Liver (tissue), 9 donors: Measurements from ENCODE around the gene NPTX2. TPM values are rescaled to one million over a fixed set of nuclear protein-coding genes. Genes with fewer than 3 reads are reported as not detected.

Experiments
- DNase-seq: peaks from one replicate; pipeline ENCODE4 v3.0.0-alpha.2; 2017; ENCODE audit warnings: low spot score
- H3K27ac ChIP-seq, 2 donors: one replicate each; pipeline ENCODE4 v1.7.0; 2013; ENCODE audit warnings: inconsistent platforms in 2 of 2, low read length in 2 of 2, control low read depth in 1 of 2, low read depth in 1 of 2, mild to moderate bottlenecking in 1 of 2
- H3K27me3 ChIP-seq, 4 donors: one replicate each; pipeline versions ENCODE4 v1.6.1 to v1.7.0; 2013; ENCODE audit warnings: low read length in 3 of 4, inconsistent platforms in 1 of 4, mild to moderate bottlenecking in 1 of 4, moderate library complexity in 1 of 4; ENCODE audit not compliant: control insufficient read depth in 4 of 4, insufficient read depth in 4 of 4
- H3K36me3 ChIP-seq, 4 donors: one replicate each; pipeline versions ENCODE4 v1.6.1 to v1.7.0; 2013; ENCODE audit warnings: low read length in 3 of 4, mild to moderate bottlenecking in 3 of 4, low read depth in 1 of 4, moderate library complexity in 1 of 4; ENCODE audit not compliant: control insufficient read depth in 4 of 4, insufficient read depth in 3 of 4
- H3K4me1 ChIP-seq, 4 donors: one replicate each; pipeline versions ENCODE4 v1.6.1 to v1.7.0; 2013; ENCODE audit warnings: low read length in 3 of 4, mild to moderate bottlenecking in 3 of 4, moderate library complexity in 1 of 4; ENCODE audit not compliant: control insufficient read depth in 4 of 4, insufficient read depth in 4 of 4
- H3K4me3 ChIP-seq, 3 donors: one replicate each; pipeline versions ENCODE4 v1.6.1 to v1.7.0; 2013; ENCODE audit warnings: low read length in 3 of 3, control low read depth in 1 of 3, low read depth in 1 of 3, mild to moderate bottlenecking in 1 of 3
- H3K9ac ChIP-seq, 2 donors: one replicate each; pipeline ENCODE4 v1.7.0; 2013; ENCODE audit warnings: low read length in 2 of 2, mild to moderate bottlenecking in 2 of 2, moderate library complexity in 2 of 2, control low read depth in 1 of 2, low read depth in 1 of 2
- H3K9me3 ChIP-seq, 4 donors: one replicate each; pipeline versions ENCODE4 v1.6.1 to v1.7.0; 2013; ENCODE audit warnings: low read length in 3 of 4; ENCODE audit not compliant: control insufficient read depth in 4 of 4
- CTCF ChIP-seq: fragments of 150-350 bp; IDR thresholded peaks from 2 replicates; pipeline ENCODE4 v1.5.1; 2017; ENCODE audit warnings: improper control_type of control experiment, low read depth, low read length; ENCODE audit not compliant: missing input control
- EGR1 ChIP-seq, 2 donors: IDR thresholded peaks; 2 replicates each; pipeline ENCODE4 v1.6.1; 2016 to 2018; ENCODE audit warnings: antibody characterized with exemption in 2 of 2, low read depth in 2 of 2
- FOXA1 ChIP-seq: IDR thresholded peaks from 2 replicates; pipeline ENCODE4 v1.6.1; 2016; ENCODE audit warnings: antibody characterized with exemption
- FOXA2 ChIP-seq: IDR thresholded peaks from 2 replicates; pipeline ENCODE4 v1.6.1; 2016; ENCODE audit warnings: antibody characterized with exemption
- GABPA ChIP-seq, 2 donors: IDR thresholded peaks in 1 of 2; conservative IDR thresholded peaks in 1 of 2; 2 replicates each; pipeline ENCODE4 v1.6.1; 2016; ENCODE audit warnings: antibody characterized with exemption in 2 of 2, mild to moderate bottlenecking in 1 of 2, moderate library complexity in 1 of 2
- HNF4A ChIP-seq, 2 donors: conservative IDR thresholded peaks; 2 replicates each; pipeline ENCODE4 v1.6.1; 2016; ENCODE audit warnings: antibody characterized with exemption in 2 of 2, mild to moderate bottlenecking in 2 of 2
- HNF4G ChIP-seq: IDR thresholded peaks from 2 replicates; pipeline ENCODE4 v1.6.1; 2016; ENCODE audit warnings: antibody characterized with exemption
- JUND ChIP-seq, 2 donors: IDR thresholded peaks; 2 replicates each; pipeline ENCODE4 v1.6.1; 2016; ENCODE audit warnings: antibody characterized with exemption in 2 of 2
- NR2F2 ChIP-seq: IDR thresholded peaks from 2 replicates; pipeline ENCODE4 v1.6.1; 2016; ENCODE audit warnings: antibody characterized with exemption
- RAD21 ChIP-seq, 2 donors: IDR thresholded peaks; 2 replicates each; pipeline ENCODE4 v1.6.1; 2016; ENCODE audit warnings: antibody characterized with exemption in 2 of 2, mild to moderate bottlenecking in 2 of 2
- REST ChIP-seq: IDR thresholded peaks from 2 replicates; pipeline ENCODE4 v1.6.1; 2016; ENCODE audit warnings: antibody characterized with exemption, mild to moderate bottlenecking
- RXRA ChIP-seq, 2 donors: IDR thresholded peaks; 2 replicates each; pipeline ENCODE4 v1.6.1; 2017 to 2018; ENCODE audit warnings: antibody characterized with exemption in 2 of 2, mild to moderate bottlenecking in 1 of 2
- SP1 ChIP-seq: IDR thresholded peaks from 2 replicates; pipeline ENCODE4 v1.6.1; 2018; ENCODE audit warnings: antibody characterized with exemption, mild to moderate bottlenecking
- TAF1 ChIP-seq: conservative IDR thresholded peaks from 2 replicates; pipeline ENCODE4 v1.6.1; 2016; ENCODE audit warnings: antibody characterized with exemption, mild to moderate bottlenecking
- YY1 ChIP-seq: IDR thresholded peaks from 2 replicates; pipeline ENCODE4 v1.6.1; 2016; ENCODE audit warnings: antibody characterized with exemption, mild to moderate bottlenecking
- WGBS: extraction: QIAGEN DNeasy Blood & Tissue Kit; methylation state at CpG from one replicate; pipeline ENCODE4 v1.1.7; 2013; 5-methylcytosine and 5-hydroxymethylcytosine counted together
- polyA plus RNA-seq, 2 donors: library from polyadenylated mRNA; stranded (reverse) in 1 of 2; unstranded in 1 of 2; fragments of 200-250 nt in 1 of 2; fragments of >200 nt in 1 of 2; fragmentation: Nextera tagmentation in 1 of 2; extraction: Ambion mirVana in 1 of 2; gene quantifications; one replicate each; pipeline versions ENCODE4 v1.2.1 to v1.2.3, GENCODE V29; 2013 to 2015
- total RNA-seq, 2 donors: library from RNA; depleted of rRNA; stranded (reverse); fragments of >200 nt; gene quantifications; one replicate each; pipeline ENCODE4 v1.2.3, GENCODE V29; 2014
- TF ChIP-seq, protein P1 (sequence below): IDR thresholded peaks from 2 replicates; pipeline ENCODE4 v1.6.1; 2016; ENCODE audit warnings: antibody characterized with exemption
- TF ChIP-seq, protein P2 (sequence below): IDR thresholded peaks from 2 replicates; pipeline ENCODE4 v1.6.1; 2016; ENCODE audit warnings: antibody characterized with exemption
- TF ChIP-seq, protein P3 (sequence below): IDR thresholded peaks from 2 replicates; pipeline ENCODE4 v1.6.1; 2016; ENCODE audit warnings: antibody characterized with exemption
- donor health status: healthy.
- donor health status: healthy.
- donor health status: healthy.
- donor health status: healthy.
- donor health status: healthy.

Gene NPTX2
- total and polyA plus RNA-seq, 4 donors, result 0.09 to 1.5 (median 0.58) TPM

- no peak overlapping the region for H3K27ac ChIP-seq
- 59% methylated on average over 3 of the region's 3 CpGs for WGBS
Observed at GRCh38 chr7:98630770-98631169, 13.7 kb downstream of the NPTX2 start.

DNA sequence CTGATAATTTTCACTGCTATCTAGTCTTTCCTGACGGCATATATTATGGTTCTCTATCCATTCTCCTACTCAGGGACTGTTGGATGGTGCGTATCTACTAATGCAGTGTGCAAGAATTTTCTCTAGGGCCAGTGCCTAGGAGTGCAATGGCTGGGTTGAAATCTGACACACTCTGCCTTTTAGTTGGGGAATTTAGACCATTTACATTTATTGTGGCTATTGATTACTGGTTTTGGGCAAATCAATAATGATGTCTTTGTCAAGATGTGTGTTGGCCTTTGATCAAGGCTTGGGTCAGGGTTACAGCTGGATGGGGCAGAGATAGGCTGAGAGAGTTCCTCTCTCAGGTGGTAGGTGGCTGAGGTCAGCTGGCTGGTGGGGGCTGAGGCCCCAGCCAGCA, 21.8 kb downstream of the NPTX2 start:
- peaks cover 0 to 6% (median 0%) of the 10 kb centered on the region in 4 donors for H3K27me3 ChIP-seq
- TF ChIP-seq NR2F2 (no peak), SP1 (no peak), CTCF (no peak), RXRA (IDR thresholded peaks at IDR 0.05) (no peak), TAF1 (no peak), RAD21 (IDR thresholded peaks at IDR 0.05) (no peak), YY1 (no peak), FOXA1 (no peak), REST (no peak), HNF4G (no peak), FOXA2 (no peak), GABPA (IDR thresholded peaks at IDR 0.05 in 1 of 2, conservative IDR thresholded peaks at IDR 0.05 in 1 of 2) (no peak), EGR1 (IDR thresholded peaks at IDR 0.05; ENCODE audit: low read depth in 2 of 2) (no peak), JUND (IDR thresholded peaks at IDR 0.05) (no peak), HNF4A (conservative IDR thresholded peaks at IDR 0.05) (no peak)
- TF ChIP-seq, protein P1, sequence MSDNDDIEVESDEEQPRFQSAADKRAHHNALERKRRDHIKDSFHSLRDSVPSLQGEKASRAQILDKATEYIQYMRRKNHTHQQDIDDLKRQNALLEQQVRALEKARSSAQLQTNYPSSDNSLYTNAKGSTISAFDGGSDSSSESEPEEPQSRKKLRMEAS, result no peak
- TF ChIP-seq, protein P2, sequence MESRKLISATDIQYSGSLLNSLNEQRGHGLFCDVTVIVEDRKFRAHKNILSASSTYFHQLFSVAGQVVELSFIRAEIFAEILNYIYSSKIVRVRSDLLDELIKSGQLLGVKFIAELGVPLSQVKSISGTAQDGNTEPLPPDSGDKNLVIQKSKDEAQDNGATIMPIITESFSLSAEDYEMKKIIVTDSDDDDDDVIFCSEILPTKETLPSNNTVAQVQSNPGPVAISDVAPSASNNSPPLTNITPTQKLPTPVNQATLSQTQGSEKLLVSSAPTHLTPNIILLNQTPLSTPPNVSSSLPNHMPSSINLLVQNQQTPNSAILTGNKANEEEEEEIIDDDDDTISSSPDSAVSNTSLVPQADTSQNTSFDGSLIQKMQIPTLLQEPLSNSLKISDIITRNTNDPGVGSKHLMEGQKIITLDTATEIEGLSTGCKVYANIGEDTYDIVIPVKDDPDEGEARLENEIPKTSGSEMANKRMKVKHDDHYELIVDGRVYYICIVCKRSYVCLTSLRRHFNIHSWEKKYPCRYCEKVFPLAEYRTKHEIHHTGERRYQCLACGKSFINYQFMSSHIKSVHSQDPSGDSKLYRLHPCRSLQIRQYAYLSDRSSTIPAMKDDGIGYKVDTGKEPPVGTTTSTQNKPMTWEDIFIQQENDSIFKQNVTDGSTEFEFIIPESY, result no peak
- TF ChIP-seq, protein P3, sequence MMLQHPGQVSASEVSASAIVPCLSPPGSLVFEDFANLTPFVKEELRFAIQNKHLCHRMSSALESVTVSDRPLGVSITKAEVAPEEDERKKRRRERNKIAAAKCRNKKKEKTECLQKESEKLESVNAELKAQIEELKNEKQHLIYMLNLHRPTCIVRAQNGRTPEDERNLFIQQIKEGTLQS, result no peak
- H3K4me1 ChIP-seq, result no peaks in the 10 kb centered on the region
- DNase-seq, result no peak
- no peak overlapping the region for H3K27ac ChIP-seq
- no peak overlapping the region for H3K9ac ChIP-seq
- 90% methylated on average over 2 of the region's 2 CpGs for whole genome bisulfite sequencing
- no peak overlapping the region for H3K4me3 ChIP-seq
- H3K36me3 ChIP-seq, result no peaks in the 10 kb centered on the region
- peaks cover 3 to 8% (median 6%) of the 10 kb centered on the region in 4 donors for H3K9me3 ChIP-seq

More at GRCh38 chr7:98630770-98631169, 13.7 kb downstream of the NPTX2 start:
- no peaks in the 10 kb centered on the region for H3K36me3 ChIP-seq
- H3K4me3 ChIP-seq, result no peak overlapping the region
- peaks cover 0 to 4% (median 1%) of the 10 kb centered on the region in 4 donors for H3K9me3 ChIP-seq
- no peak for TF ChIP-seq TAF1
- no peak for TF ChIP-seq CTCF
- peaks cover 0 to 5% (median 4%) of the 10 kb centered on the region in 4 donors for H3K4me1 ChIP-seq
- H3K9ac ChIP-seq, result no peak overlapping the region
- DNase-seq, result no peak
- peaks cover 0 to 5% (median 0%) of the 10 kb centered on the region in 4 donors for H3K27me3 ChIP-seq
